Measurements from ENCODE around the gene AIFM3.

The AIFM3 gene

DNA sequence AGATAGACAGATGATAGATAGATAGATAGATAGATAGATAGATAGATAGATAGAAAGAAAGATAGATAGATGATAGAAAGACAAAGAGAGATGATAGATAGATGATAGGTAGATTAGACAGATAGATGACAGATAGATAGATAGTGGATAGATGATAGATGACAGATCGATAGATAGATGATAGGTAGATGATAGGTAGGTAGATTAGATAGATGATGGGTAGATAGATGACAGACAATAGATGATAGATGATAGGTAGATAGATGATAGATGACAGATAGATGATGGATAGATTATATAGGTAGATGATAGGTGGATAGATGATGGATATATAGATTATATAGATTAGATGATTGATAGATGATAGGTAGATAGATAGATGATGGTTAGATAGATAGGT, 19.3 kb downstream of the AIFM3 start:
- TF ChIP-seq FOXM1 (IDR thresholded peaks at IDR 0.05; ENCODE audit: borderline replicate concordance, low read depth) (no peak), TCF12 (IDR thresholded peaks at IDR 0.05; ENCODE audit: low read depth) (no peak), CREB1 (IDR thresholded peaks at IDR 0.05; ENCODE audit: low read depth) (no peak), EGR1 (IDR thresholded peaks at IDR 0.05) (no peak), CEBPB (IDR thresholded peaks at IDR 0.05) (no peak), TEAD4 (IDR thresholded peaks at IDR 0.05) (no peak), EP300 (IDR thresholded peaks at IDR 0.05; ENCODE audit: borderline replicate concordance) (no peak), TAF1 (IDR thresholded peaks at IDR 0.05; ENCODE audit: low read depth) (no peak), RAD21 (IDR thresholded peaks at IDR 0.05; ENCODE audit: low read depth) (no peak), YY1 (IDR thresholded peaks at IDR 0.05; ENCODE audit: low read depth) (no peak), ZBTB7A (IDR thresholded peaks at IDR 0.05; ENCODE audit: low read depth) (no peak), NFIC (IDR thresholded peaks at IDR 0.05) (no peak)
- TF ChIP-seq, protein P1, sequence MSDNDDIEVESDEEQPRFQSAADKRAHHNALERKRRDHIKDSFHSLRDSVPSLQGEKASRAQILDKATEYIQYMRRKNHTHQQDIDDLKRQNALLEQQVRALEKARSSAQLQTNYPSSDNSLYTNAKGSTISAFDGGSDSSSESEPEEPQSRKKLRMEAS (IDR thresholded peaks at IDR 0.05), result no peak
- TF ChIP-seq, protein P2, sequence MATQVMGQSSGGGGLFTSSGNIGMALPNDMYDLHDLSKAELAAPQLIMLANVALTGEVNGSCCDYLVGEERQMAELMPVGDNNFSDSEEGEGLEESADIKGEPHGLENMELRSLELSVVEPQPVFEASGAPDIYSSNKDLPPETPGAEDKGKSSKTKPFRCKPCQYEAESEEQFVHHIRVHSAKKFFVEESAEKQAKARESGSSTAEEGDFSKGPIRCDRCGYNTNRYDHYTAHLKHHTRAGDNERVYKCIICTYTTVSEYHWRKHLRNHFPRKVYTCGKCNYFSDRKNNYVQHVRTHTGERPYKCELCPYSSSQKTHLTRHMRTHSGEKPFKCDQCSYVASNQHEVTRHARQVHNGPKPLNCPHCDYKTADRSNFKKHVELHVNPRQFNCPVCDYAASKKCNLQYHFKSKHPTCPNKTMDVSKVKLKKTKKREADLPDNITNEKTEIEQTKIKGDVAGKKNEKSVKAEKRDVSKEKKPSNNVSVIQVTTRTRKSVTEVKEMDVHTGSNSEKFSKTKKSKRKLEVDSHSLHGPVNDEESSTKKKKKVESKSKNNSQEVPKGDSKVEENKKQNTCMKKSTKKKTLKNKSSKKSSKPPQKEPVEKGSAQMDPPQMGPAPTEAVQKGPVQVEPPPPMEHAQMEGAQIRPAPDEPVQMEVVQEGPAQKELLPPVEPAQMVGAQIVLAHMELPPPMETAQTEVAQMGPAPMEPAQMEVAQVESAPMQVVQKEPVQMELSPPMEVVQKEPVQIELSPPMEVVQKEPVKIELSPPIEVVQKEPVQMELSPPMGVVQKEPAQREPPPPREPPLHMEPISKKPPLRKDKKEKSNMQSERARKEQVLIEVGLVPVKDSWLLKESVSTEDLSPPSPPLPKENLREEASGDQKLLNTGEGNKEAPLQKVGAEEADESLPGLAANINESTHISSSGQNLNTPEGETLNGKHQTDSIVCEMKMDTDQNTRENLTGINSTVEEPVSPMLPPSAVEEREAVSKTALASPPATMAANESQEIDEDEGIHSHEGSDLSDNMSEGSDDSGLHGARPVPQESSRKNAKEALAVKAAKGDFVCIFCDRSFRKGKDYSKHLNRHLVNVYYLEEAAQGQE (IDR thresholded peaks at IDR 0.05; ENCODE audit: low read depth), result no peak
- TF ChIP-seq, protein P3, sequence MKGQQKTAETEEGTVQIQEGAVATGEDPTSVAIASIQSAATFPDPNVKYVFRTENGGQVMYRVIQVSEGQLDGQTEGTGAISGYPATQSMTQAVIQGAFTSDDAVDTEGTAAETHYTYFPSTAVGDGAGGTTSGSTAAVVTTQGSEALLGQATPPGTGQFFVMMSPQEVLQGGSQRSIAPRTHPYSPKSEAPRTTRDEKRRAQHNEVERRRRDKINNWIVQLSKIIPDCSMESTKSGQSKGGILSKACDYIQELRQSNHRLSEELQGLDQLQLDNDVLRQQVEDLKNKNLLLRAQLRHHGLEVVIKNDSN (IDR thresholded peaks at IDR 0.05), result no peak

DNA sequence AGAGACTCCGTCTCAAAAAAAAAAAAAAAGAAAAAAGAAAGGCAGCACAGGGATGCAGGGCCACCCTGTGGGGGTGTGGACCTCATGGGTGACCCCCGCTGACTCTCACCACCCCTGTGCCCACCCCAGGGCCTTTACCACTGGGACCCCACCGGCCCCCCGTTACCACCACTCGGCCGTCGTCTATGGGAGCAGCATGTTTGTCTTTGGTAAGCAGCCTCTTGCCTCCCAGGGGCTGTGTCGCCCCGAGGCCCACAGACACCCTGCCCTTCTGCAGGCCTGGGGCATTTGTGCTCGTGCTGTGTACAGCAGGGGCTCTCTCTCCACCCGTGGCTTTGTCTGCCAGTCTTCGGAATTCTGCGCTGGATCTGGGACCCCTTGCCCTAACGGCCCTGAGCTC, 20.3 kb downstream of the AIFM3 start:
- TF ChIP-seq NFIC (IDR thresholded peaks at IDR 0.05), result no peak
- TF ChIP-seq, protein P3 (IDR thresholded peaks at IDR 0.05), result no peak

DNA sequence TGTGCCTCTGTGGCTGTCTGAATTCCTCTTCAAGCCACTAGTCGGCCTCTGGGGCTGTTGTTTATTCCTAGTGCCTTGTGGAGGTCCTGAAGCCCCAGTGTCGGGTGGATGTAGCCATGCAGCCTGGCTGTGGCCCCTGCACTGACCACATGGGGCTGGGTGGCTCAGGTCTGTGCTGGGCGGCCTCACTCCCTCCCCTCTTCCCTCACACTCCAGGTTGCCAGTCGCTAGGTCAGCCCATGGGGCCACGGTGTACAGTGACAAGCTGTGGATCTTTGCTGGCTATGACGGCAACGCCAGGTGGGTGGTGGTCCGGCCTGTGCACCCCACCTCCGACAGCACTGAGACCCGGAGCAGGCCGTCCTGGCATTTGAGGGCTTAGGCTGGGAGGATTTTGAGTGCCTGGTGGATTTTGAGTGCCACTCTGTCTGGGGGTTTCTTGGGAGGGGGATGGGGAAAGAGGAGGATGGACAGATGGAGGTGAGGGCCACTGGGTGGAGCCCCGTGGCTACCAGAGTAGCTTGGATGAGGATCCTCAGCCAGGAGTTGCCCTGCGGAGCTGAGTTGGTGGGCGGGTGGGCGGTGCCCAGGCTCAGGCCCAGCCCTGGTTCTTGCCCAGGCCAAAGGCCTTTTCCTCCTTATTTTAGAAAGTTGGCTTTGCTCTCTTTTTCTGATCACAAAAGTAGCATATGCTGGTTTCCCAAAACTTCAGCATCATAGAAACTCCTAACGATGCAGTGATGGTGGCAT, 21.7 kb downstream of the AIFM3 start:
- TF ChIP-seq YY1 (IDR thresholded peaks at IDR 0.05; ENCODE audit: low read depth) (no peak), FOXM1 (IDR thresholded peaks at IDR 0.05; ENCODE audit: borderline replicate concordance, low read depth) (no peak), RAD21 (IDR thresholded peaks at IDR 0.05; ENCODE audit: low read depth) (no peak), TCF12 (IDR thresholded peaks at IDR 0.05; ENCODE audit: low read depth) (no peak), EGR1 (IDR thresholded peaks at IDR 0.05) (no peak), TEAD4 (IDR thresholded peaks at IDR 0.05) (no peak), CREB1 (IDR thresholded peaks at IDR 0.05; ENCODE audit: low read depth) (no peak), TAF1 (IDR thresholded peaks at IDR 0.05; ENCODE audit: low read depth) (no peak), NFIC (IDR thresholded peaks at IDR 0.05) (no peak), EP300 (IDR thresholded peaks at IDR 0.05; ENCODE audit: borderline replicate concordance) (no peak), CEBPB (IDR thresholded peaks at IDR 0.05) (no peak)
- TF ChIP-seq, protein P1 (IDR thresholded peaks at IDR 0.05), result no peak
- TF ChIP-seq, protein P3 (IDR thresholded peaks at IDR 0.05), result no peak
- TF ChIP-seq, protein P2 (IDR thresholded peaks at IDR 0.05; ENCODE audit: low read depth), result no peak

DNA sequence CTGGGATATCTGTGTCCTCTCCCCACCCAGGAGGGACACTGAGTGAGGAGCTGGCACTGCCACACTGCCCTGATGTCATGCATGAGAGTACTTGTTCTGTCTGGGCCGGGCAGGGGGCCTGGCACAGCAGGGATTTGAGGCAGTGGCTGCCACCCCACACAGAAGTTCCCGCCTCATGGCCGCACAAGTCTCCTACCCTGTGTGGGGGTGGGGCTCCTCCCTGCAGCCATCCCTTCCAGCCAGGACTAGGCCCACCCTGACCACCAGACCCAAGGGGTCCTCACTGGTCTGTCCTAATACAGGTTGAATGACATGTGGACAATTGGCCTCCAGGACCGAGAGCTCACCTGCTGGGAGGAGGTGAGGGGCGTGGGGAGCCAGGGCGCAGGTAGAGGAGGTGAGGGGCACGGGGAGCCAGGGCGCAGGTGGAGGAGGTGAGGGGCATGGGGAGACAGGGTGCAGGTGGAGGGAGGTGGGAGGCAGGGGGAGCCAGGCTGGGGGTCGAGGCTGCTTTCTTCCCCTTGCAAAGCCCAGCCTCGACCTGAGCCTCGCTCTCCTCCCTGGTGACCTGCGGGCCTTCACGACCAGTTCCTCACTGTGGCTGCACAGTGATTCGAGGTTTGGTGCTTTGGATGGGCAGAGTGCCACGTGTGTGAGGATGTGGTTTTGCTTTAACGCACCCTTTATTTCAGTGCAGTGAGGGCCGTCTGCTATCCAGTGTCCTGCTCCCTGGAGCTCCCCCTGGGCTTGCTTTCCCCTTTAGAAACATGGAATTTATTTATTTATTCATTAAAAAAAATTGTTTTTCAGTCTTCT, 22.5 kb downstream of the AIFM3 start:
- TF ChIP-seq CREB1 (IDR thresholded peaks at IDR 0.05; ENCODE audit: low read depth) (no peak), CEBPB (IDR thresholded peaks at IDR 0.05) (no peak), TCF12 (IDR thresholded peaks at IDR 0.05; ENCODE audit: low read depth) (no peak), EGR1 (IDR thresholded peaks at IDR 0.05) (no peak), TAF1 (IDR thresholded peaks at IDR 0.05; ENCODE audit: low read depth) (no peak), YY1 (IDR thresholded peaks at IDR 0.05; ENCODE audit: low read depth) (no peak), RAD21 (IDR thresholded peaks at IDR 0.05; ENCODE audit: low read depth) (no peak), FOXM1 (IDR thresholded peaks at IDR 0.05; ENCODE audit: borderline replicate concordance, low read depth) (no peak), NFIC (IDR thresholded peaks at IDR 0.05) (no peak), ZBTB7A (IDR thresholded peaks at IDR 0.05; ENCODE audit: low read depth) (no peak), TEAD4 (IDR thresholded peaks at IDR 0.05) (no peak), EP300 (IDR thresholded peaks at IDR 0.05; ENCODE audit: borderline replicate concordance) (no peak)
- TF ChIP-seq, protein P3 (IDR thresholded peaks at IDR 0.05), result no peak
- TF ChIP-seq, protein P2 (IDR thresholded peaks at IDR 0.05; ENCODE audit: low read depth), result no peak
- TF ChIP-seq, protein P1 (IDR thresholded peaks at IDR 0.05), result no peak

Data from Ishikawa (cell line).